ENCODE measurements around the gene MYO5B. TPM values are rescaled to one million over a fixed set of nuclear protein-coding genes. Genes with fewer than 3 reads are reported as not detected.

MYO5B gene
- total RNA-seq, 2 experiments from 2014 or later, result not detected

- no peak for DNase-seq
- Histone ChIP-seq H3K27me3 (ENCODE audit: control insufficient read depth in 1 of 2, insufficient read depth in 2 of 2, low read length in 2 of 2) (peaks cover 0 to 10% of the 10 kb centered on the region in 2 experiments), H3K27ac (ENCODE audit: low read depth in 1 of 2, low read length in 2 of 2) (no peak overlapping the region), H3K4me1 (ENCODE audit: insufficient read depth, low read length) (peaks cover 6% of the 10 kb centered on the region), H3K4me3 (ENCODE audit: low read length) (no peak overlapping the region), H3K9me3 (ENCODE audit: control insufficient read depth in 1 of 2, insufficient read depth in 1 of 2, low read length in 2 of 2) (peaks cover 0 to 5% of the 10 kb centered on the region in 2 experiments), H3K36me3 (ENCODE audit: insufficient read depth, low read length) (no peaks in the 10 kb centered on the region)
- Mint-ChIP-seq H3K4me3 (no peak overlapping the region), H3K27me3 (peaks cover 42% of the 10 kb centered on the region), H3K36me3 (ENCODE audit: low read depth) (no peaks in the 10 kb centered on the region), H3K4me1 (ENCODE audit: low read depth) (no peaks in the 10 kb centered on the region), H3K27ac (no peak overlapping the region), H3K9me3 (no peaks in the 10 kb centered on the region)
- CTCF ChIA-PET, result no interaction called here
- ATAC-seq (ENCODE audit: poor library complexity), result no peak
- intact Hi-C loops (cut with DNase I, micrococcal nuclease), result no loop called here
- POLR2A ChIA-PET, result no interaction called here
- no peak for TF ChIP-seq CTCF (IDR thresholded peaks at IDR 0.05)
Measured at GRCh38 chr18:50080932-50081560, 113.9 kb downstream of the MYO5B start.

GRCh38 chr18:50080316-50080715 lies 114.6 kb downstream of the MYO5B start:
- H3K4me3 Mint-ChIP-seq, result no peak overlapping the region
- H3K27ac Mint-ChIP-seq, result no peak overlapping the region
- Histone ChIP-seq H3K27me3 (ENCODE audit: control insufficient read depth in 1 of 2, insufficient read depth in 2 of 2, low read length in 2 of 2) (peaks cover 0 to 11% of the 10 kb centered on the region in 2 experiments), H3K36me3 (ENCODE audit: insufficient read depth, low read length) (no peaks in the 10 kb centered on the region), H3K4me1 (ENCODE audit: insufficient read depth, low read length) (peaks cover 14% of the 10 kb centered on the region), H3K27ac (ENCODE audit: low read depth in 1 of 2, low read length in 2 of 2) (no peak overlapping the region), H3K4me3 (ENCODE audit: low read length) (no peak overlapping the region), H3K9me3 (ENCODE audit: control insufficient read depth in 1 of 2, insufficient read depth in 1 of 2, low read length in 2 of 2) (peaks cover 0 to 5% of the 10 kb centered on the region in 2 experiments)
- peaks cover 41% of the 10 kb centered on the region for H3K27me3 Mint-ChIP-seq
- H3K9me3 Mint-ChIP-seq, result no peaks in the 10 kb centered on the region
- intact Hi-C loops (cut with DNase I, micrococcal nuclease), result no loop called here
- TF ChIP-seq CTCF (IDR thresholded peaks at IDR 0.05), result no peak
- H3K36me3 Mint-ChIP-seq (ENCODE audit: low read depth), result no peaks in the 10 kb centered on the region
- H3K4me1 Mint-ChIP-seq (ENCODE audit: low read depth), result no peaks in the 10 kb centered on the region
- POLR2A ChIA-PET, result no interaction called here
- ATAC-seq (ENCODE audit: poor library complexity), result no peak
- no peak for DNase-seq
- CTCF ChIA-PET, result no interaction called here

GRCh38 chr18:50079571-50080295 lies 115.2 kb downstream of the MYO5B start:
- Mint-ChIP-seq H3K4me1 (ENCODE audit: low read depth) (no peaks in the 10 kb centered on the region), H3K27me3 (peaks cover 41% of the 10 kb centered on the region), H3K9me3 (no peaks in the 10 kb centered on the region), H3K27ac (no peak overlapping the region), H3K4me3 (no peak overlapping the region), H3K36me3 (ENCODE audit: low read depth) (no peaks in the 10 kb centered on the region)
- H3K36me3 ChIP-seq (ENCODE audit: insufficient read depth, low read length), result no peaks in the 10 kb centered on the region
- DNase-seq, result no peak
- no peak for TF ChIP-seq CTCF (IDR thresholded peaks at IDR 0.05)
- ChIA-PET CTCF (no interaction called here), POLR2A (no interaction called here)
- intact Hi-C loops (cut with DNase I, micrococcal nuclease), result no loop called here
- H3K4me3 ChIP-seq (ENCODE audit: low read length), result no peak overlapping the region
- peaks cover 14% of the 10 kb centered on the region for H3K4me1 ChIP-seq (ENCODE audit: insufficient read depth, low read length)
- peaks cover 0 to 6% of the 10 kb centered on the region in 2 experiments for H3K9me3 ChIP-seq (ENCODE audit: control insufficient read depth in 1 of 2, insufficient read depth in 1 of 2, low read length in 2 of 2)
- no peak overlapping the region for H3K27ac ChIP-seq (ENCODE audit: low read depth in 1 of 2, low read length in 2 of 2)
- peaks cover 0 to 12% of the 10 kb centered on the region in 2 experiments for H3K27me3 ChIP-seq (ENCODE audit: control insufficient read depth in 1 of 2, insufficient read depth in 2 of 2, low read length in 2 of 2)
- no peak for ATAC-seq (ENCODE audit: poor library complexity)
